HG03460 (cell line): Measurements from ENCODE around the gene ANKRD55.
A peak's percentile ranks its signal among the peaks of the same experiment; 100 is the strongest.
"Not testable (repeated sequence)": the region's sequence is repeated elsewhere in the genome, so short reads cannot be mapped to it uniquely, and the experiment has no call there.

Source experiments
- ATAC-seq: cut with Tn5 transposase; IDR thresholded peaks from one replicate; pipeline ENCODE4 v1.9.1; 2021; ENCODE audit not compliant: unreplicated experiment

ANKRD55 gene

DNA sequence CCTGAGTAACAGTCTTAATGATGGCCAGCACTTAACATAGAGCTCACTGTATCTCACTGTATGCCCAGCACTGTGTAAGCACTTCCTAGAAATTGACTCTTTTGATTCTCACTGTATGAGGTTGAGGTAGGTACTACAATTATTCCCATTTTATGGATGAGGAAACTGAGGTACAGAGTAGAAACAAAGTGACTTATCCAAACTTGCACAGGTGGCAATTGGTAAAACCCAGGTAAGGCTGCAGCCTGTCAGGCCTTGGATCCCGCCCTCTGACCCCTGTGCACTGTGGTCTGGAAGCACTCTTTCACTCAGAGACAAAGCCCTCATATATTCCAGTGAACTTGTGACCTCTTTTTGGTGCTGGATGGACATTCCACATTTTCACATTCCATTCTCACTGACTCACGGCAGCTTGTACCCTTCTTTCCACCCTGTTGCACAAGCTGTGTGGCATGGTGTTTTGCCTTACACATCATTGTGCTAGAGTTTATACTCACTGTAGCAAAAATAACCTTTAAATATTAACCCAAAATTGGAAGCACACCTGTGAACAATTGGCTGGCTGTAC is 21.7 kb downstream of the ANKRD55 start:
- no peak for ATAC-seq

GRCh38 chr5:56208681-56209080 is 24.4 kb downstream of the ANKRD55 start:
- no peak for ATAC-seq

GRCh38 chr5:56207537-56207936 is 25.6 kb downstream of the ANKRD55 start:
- ATAC-seq, result no peak

GRCh38 chr5:56206126-56206910 is 26.8 kb downstream of the ANKRD55 start:
- ATAC-seq, result no peak

DNA sequence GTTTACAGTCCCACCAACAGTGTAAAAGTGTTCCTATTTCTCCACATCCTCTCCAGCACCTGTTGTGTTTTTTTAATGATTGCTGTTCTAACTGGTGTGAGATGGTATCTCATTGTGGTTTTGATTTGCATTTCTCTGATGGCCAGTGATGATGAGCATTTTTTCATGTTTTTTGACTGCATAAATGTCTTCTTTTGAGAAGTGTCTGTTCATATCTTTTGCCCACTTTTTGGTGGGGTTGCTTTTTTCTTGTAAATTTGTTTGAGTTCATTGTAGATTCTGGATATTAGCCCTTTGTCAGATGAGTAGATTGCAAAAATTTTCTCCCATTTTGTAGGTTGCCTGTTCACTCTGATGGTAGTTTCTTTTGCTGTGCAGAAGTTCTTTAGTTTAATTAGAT is 29.2 kb downstream of the ANKRD55 start:
- not testable (repeated sequence) for ATAC-seq

DNA sequence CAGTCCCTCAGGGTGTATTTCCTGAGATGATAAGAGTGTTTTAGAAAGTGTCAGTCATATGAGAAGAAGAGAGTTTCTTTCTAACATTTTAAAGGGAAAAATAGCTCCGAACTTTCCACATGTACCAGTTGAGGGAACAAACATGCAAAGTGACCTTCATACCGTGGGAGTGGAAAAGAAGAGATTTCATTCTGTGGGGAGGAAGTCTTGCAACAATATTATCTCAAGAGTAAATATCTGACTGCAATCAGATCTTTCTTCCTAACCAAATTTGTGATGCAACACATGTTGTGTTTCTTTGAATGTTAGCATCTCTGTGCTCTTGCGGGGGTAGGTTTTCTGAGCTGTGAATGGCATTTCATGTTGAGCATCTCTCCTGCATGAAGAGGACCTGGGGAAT is 30.6 kb downstream of the ANKRD55 start:
- no peak for ATAC-seq

- not testable (repeated sequence) for ATAC-seq
Observed at GRCh38 chr5:56201762-56202261, 31.3 kb downstream of the ANKRD55 start.

GRCh38 chr5:56200971-56201666 is 32.0 kb downstream of the ANKRD55 start:
- ATAC-seq, result peak; percentile 96

DNA sequence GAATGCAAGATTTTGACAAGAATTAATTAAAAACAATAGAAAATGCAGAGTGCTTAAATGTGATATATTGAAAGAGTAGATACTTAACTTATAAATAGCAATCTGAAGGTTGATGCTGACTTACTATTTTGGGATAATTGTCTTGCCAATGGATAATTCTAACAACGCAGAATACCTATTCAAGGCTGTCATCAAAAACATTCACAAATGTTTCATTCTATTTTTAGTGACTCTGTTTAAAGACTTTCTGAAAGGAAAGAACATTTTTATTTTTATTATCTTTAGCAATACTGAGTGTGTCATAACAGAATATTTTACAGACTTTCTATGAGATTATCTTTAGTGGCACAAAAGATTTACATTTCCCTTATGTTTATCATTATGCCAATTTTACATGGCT is 38.1 kb downstream of the ANKRD55 start:
- no peak for ATAC-seq

DNA sequence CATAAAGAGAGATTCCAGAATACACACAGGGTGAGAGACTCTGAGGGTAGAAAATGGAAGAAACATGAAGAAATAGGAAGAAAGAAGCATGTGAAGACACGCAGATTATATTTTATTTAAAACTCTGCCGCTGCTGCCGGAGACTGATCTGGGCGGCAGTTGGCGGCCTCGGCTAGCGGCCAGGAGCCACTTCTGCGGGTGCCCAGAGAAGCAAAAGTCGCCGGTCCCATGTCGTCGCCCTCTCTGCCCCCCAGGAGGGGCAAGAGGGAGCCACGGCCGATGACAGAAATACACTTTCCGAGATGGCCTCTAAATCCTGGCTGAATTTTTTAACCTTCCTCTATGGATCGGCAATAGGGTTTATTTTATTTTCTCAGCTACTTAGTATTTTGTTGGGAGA is 40.9 kb downstream of the ANKRD55 start:
- ATAC-seq, result no peak

GRCh38 chr5:56191656-56192055 is 41.5 kb downstream of the ANKRD55 start:
- ATAC-seq, result no peak

- no peak for ATAC-seq
Observed at GRCh38 chr5:56190497-56190896, 42.6 kb downstream of the ANKRD55 start.

DNA sequence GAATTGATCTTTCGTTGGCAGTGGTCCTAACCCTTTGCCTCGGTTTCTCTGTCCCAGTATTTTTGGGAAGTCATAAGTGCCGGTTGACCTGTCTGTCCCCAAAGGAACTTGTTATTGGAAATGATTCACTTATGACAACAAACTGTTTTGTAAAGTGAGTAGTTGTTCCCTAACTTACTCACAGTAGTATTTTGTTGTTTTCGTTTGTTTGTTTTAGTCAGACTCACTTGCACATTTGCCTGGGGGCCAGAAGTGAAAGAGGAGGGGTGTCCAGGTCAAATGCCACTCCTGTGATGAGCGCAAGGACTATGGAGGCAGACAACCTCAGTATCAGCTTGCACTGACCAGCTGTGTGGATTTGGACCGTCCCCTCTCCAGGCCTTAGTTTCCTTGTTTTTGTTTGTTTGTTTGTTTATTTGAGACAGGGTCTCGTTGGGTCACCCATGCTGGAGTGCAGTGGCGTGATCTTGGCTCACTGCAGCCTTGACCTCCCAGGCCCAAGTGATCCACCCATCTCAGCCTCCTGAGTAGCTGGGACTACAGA is 47.3 kb downstream of the ANKRD55 start:
- no peak for ATAC-seq

- ATAC-seq, result no peak
Observed at GRCh38 chr5:56183506-56183905, 49.6 kb downstream of the ANKRD55 start.

DNA sequence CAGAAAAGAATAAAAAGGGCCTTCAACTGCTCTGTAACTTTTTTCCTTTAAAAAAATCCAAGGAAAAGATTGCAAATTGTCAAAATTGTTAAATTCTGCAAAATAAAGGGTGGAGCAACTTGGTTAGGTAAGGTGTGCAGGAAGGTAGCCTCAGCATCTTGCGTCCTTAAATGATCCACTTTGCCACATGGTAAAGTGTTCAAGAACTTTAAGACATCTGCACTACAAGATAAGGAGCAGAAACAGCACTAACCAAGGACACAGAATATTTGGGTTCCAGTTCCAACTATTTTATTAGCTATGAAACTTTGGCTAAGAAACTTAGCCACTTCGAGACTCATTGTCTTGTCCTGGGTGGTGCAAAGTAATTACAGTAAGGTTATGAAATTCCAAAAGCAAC is 53.7 kb downstream of the ANKRD55 start:
- no peak for ATAC-seq

- no peak for ATAC-seq
Observed at GRCh38 chr5:56178823-56179222, 54.3 kb downstream of the ANKRD55 start.

GRCh38 chr5:56176871-56177533 is 56.1 kb downstream of the ANKRD55 start:
- ATAC-seq, result no peak

DNA sequence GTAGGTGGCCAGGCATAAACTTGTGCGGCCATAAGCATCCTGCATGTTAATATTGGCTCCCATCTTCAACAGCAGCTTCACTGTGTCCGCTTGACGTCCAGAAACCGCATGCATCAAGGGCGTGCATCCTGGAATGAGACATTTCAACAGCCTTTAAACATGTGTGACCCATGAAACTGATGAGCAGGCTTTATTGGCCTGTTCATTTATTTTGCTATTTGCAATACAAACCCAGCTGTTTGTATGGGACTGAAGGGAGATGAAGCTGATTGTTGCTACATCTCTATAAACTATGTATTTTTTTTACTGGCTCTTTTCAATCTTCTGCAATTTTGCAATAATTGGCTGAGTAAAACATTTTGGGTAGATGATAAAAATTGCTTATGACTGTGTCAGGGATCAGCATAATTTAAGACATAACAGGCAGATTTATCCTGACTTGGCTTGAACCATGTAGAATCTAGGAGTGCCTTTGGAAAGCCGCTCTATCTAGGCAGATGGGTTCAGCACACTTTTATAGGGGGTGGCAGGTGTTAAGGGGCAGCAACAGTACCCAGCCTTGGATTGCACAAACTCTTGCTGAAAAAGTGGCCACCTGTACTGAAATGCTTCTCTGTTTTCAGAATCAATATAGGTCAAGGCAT is 56.9 kb downstream of the ANKRD55 start:
- no peak for ATAC-seq

GRCh38 chr5:56175488-56175887 is 57.6 kb downstream of the ANKRD55 start:
- ATAC-seq, result no peak

DNA sequence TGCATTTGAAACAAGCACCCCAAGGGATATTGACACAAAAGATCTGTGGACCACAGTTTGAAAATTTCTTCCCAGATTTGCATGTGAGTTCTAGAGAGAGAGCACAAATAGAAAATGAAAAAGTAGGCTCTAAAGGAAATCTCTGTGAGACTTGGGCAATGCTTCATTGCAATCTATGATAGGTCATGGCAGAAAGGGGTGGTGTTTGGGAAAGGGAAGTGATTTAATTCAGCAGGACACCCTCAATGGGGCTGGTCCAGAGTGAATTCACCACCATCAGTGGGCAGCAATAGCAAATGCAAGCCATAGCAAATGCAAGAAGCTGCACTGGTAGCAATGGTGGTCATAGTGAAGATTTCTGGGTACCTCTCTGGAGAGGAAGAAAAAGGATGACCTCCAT is 58.1 kb downstream of the ANKRD55 start:
- ATAC-seq, result no peak

DNA sequence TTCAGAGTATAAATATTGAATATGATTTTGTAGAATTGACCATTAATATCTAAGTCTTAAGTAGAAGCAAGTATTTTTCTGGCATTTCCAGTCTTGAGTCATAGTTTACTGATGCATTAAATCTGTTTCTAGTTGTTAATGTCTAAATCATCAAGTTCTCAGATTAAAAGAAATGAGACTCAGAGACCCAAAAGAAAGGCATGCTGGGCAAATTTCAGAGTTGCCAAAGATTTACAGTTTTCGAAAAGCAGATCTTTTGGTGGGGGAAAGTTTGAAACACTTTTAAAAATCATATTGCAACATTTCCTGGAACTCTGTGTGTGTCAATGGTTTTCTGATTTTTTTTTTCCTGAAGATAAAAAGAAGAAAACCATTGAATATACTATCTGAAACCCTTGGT is 60.9 kb downstream of the ANKRD55 start:
- ATAC-seq, result no peak
